EL (cell line): ENCODE data around the gene ZNF525.
"Not testable (repeated sequence)": the region's sequence is repeated elsewhere in the genome, so short reads cannot be mapped to it uniquely, and the experiment has no call there.

Source experiments
- DNase-seq: peaks from one replicate; pipeline ENCODE4 v3.0.0-alpha.2; 2016

The ZNF525 gene

DNA sequence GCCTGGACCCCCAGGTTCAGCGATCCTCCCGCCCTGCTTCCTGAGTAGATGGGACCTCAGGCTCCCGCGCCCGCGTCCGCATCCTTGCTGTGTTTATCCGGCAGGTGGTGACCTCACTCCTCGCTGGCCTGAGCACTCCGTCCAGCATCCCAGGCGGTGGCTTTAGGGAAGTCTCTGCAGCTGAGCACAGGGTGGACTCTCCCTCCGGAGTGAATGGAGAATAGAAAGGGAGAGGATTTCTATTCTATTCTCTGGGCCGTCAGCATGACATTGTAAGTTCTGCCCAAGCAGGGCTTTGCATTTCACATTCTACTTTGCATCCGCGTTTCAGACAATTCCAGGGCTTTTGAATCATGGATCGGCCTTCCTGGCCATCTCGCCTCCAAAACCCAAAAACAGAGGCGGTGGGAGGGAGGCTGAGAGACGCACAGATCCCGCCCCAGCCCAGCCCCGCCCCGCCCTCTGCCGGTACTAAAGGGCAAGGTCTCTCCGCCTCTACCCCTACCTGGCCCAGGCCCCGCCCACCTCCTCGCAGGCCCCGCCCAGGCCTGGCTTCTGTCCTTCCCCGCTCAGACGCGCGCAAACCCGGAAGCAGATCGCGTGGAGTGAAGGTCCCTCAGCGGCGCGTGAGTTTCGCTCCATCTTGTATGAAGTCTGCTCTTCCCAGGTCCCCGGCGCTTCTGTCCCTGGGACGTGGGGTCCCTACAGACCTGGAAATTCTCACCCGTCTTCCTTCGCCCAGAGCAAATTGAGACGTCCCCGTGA lies at the start of gene ZNF525:
Gene ZNF525 (plus strand): TSS at position 572 of the 765 bp plus-strand sequence. CDS start 6,577 bp downstream, outside the sequence.
- peak; percentile 86 for DNase-seq

DNA sequence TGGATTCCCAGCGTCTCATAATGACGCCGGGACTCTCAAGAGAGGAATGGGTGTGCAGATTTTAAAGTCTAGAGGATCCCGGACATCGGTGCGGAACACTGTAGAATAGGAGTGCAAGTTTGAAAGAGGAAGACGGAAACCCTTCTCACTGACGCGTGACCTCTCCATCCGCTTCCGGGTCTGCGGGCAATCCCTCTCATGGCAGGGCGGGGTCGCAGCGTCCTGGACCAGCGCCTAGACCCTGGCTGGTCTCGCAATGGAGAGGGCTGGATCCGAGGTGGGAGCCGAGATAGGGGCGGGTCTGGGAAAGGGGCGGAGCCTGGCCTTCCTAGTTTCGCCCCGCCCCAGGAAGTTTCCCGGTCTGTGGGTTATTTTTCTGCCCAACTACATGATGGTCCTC lies 36.5 kb upstream of the ZNF525 start:
- no peak for DNase-seq

DNA sequence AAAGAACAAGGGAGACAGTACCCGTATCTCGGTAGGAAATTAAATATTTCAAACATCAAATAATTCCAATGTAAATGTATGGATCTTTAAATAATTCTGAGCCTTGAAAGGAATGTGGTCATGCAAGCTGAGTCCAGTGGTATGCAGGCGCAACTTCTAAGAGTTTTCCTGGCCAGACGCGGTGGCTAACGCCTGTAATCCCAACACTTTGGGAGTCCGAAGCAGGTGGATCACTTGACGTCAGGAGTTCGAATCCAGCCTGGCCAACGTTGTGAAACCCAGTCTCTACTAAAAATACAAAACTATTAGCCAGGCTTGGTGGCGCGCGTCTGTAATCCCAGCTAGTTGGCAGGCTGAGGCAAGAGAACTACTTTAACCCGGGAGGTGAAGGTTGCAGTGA lies 33.0 kb upstream of the ZNF525 start:
- DNase-seq = no peak

DNA sequence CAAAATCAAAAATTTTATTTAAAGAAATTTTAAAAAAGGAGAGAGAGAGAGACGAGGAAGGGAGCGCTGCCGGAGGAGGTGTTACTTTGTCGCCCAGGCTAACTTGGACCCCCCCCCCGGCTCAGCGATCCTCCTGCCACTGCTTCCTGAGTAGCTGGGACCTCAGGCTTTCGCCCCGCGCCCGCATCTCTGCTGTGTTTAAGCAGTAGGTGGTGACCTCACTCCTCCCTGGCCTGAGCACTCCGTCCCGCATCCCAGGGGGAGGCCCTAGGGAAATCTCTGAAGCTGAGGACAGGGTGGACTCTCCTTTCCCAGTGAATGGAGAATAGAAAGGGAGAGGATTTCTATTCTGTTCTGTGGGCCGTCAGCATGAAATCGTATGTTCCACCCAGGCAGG lies 32.4 kb upstream of the ZNF525 start:
- no peak for DNase-seq

DNA sequence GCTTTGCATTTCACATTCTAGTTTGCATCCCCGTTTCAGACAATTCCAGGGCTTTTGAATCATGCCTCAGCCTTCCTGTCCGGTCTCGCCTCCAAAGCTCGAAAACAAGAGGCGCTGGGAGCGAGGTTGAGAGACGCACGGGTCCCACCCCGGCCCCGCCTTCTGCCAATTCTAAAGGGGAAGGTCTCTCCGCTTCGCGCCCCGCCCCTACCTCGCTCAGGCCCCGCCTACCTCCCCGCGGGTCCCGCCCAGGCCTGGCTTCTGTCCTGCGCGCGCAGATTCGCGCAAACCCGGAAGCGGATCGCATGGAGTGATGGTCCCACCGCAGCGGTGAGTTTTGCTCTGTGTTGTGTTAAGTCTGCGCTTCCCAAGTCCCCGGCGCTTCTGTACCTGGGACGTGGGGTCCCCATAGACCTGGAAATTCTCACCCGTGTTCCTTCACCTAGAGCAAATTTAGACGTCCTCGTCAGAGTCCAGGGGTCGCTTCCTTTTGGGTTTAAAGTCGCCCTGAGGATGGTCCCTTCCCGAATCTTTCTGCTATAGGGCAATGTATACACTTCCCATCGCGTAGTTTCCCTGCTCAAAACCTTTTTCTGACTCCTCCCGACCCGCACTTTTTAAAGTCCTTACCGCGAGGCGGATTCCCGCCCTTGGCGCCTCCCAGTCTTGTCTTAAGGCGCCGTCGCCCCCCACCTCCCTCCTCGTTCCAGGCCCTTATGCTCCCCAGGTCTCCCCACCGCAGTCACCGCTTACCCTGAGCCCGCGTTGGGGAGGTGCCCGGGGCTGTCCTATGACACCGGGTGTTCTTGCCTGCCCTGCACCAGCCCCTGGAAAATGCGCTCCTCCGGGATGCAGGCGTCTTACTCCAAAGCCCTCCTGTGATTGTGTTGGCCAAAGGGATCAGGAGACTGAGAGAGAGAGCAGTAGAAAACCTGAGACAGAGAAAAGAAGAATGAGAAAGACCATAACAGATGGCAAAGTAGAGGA lies 31.7 kb upstream of the ZNF525 start, which contains the start of gene ZNF845:
Gene ZNF845 (plus strand): TSS at position 287 of the 987 bp plus-strand sequence. CDS start 7,559 bp downstream, outside the sequence.
- DNase-seq = peak; percentile 95

DNA sequence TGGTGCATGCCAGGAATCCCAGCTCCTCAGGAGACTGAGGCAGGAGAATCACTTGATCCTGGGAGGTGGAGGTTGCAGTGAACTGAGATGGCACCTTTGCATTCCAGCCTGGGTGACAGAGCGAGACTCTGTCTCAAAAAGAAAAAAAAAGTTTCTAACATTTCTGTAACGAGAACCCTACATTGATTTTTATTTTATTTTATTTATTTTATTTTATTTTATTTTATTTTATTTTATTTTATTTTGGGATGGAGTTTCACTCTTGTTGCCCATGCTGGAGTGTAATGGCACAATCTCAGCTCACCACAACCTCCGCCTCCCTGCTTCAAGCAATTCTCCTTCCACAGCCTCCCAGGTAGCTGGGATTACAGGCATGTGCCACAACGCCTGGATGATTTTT lies 21.1 kb upstream of the ZNF525 start:
- DNase-seq = not testable (repeated sequence)

DNA sequence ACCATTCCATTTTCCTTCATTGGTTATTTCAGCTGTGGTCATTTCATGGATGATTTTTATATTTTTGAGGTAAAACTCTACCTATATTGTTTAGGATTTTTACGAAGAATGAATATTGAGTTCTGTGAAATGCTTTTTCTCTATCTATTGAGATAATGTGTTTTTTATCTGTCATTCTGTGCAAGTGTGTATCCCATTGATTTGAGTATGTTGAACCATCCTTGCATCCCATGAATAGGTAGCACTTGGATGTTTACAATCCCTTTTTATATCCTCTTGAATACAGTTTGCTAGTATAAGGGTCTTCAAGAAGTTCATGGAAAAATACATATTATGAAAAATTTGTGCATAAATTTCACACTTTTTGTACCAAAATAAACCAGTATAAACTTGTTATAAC lies 9.8 kb upstream of the ZNF525 start:
- DNase-seq = no peak

DNA sequence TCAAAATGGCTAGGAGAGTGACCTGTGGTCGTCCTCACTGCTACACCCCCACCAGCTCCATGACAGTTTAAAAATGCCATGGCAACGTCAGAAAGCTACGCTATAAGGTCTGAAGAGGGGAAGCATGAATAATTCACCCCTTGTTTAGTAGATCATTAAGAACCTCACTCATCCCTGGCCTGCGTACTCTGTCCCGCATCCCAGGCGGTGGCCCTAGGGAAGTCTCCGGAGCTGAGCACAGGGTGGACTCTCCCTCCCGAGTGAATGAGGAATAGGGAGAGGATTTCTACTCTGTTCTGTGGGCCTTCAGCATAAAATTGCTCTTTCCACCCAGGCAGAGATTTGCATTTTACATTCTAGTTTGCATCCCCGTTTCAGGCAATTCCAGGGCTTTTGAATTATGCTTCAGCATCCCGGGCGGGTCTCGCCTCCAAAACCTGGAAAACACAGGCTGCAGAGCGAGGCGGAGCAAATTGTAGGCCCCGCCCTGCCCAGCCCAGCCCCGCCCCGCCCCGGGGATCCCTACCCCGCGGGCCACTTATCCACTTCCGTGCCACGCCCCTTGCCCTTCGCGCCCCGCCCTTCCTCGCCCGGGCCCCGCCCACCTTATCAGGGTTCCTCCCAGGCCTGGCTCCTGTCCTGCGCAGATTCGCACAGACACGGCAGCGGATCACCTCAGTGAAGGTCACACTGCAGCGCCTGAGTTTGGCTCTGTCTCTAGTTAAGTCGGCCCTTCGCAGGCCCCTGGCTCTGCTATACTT lies 7.5 kb upstream of the ZNF525 start:
- DNase-seq = no peak

DNA sequence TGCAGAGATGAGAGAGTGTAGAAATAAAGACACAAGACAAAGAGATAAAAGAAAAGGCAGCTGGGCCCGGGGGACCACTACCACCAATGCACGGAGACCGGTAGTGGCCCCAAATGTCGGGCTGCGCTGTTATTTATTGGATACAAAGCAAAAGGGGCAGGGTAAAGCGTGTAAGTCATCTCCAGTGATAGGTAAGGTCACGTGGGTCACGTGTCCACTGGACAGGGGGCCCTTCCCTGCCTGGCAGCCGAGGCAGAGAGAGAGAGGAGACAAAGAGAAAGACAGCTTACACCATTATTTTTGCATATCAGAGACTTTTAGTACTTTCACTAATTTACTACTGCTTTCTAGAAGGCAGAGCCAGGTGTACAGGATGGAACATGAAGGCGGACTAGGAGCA lies 5.4 kb upstream of the ZNF525 start:
- not testable (repeated sequence) for DNase-seq

DNA sequence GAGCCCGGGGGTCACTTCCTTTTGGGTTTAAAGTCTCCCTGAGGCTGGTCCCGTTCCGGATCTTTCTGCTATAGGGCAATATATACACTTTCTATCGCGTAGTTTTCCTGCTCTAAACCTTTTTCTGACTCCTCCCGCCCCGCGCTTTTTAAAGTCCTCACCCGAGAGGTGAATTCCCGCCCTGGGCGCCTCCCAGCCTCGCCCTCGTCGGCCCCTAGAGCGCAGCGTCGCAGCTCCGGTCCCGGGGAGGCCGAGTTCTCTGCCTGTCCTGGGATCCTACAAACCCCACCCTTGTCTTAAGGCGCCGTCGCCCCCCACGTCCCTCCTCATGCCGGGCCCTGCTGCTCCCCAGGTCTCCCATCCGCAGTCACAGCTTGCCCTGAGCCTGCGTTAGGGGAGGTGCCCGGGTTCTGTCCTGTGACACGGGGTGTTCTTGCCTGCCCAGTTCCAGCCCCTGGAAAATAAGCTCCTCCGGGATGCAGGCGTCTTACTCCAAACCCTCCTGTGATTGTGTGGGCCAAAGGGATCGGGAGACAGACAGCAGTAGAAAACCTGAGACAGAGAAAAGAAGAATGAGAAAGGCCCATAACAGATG lies 491 bp downstream of the ZNF525 start:
- no peak for DNase-seq

DNA sequence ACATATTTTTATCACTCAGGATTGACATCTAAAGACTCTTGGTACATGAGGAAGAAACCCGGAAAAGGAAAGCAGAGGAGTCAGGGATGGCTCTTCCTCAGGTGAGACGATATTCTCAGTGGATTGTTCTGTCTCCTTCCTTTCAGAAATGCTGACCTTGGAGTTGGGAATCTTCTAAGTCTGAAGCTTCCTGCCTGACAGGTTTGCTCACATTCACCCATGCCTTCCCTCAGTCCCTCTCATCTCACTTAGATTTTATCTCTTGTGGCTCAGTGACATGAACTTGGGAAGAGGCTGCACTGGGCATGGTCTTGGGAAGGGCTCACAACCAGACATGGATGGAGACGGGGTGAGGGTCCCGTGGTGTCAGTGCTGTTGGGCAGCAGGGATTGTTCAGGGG lies 6.7 kb downstream of the ZNF525 start:
- DNase-seq = no peak

DNA sequence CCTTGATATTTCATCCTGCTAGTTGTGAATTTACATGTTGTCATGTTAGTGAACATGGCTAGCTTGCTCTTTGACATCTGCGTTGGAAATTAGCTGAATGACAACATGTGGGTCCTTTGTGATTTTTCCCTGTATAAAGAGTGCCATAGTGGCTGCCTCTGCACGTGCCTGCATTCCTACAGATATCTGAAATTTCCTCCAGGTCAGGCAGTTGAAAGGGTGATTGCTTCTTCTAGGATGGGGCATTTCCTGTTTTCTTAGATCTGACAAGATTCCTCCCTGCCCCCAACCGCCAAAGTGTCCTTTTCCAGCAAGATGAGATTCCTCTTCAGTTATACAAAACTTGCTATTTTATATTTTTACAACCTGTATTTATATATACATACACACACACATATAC lies 8.8 kb downstream of the ZNF525 start:
- no peak for DNase-seq

DNA sequence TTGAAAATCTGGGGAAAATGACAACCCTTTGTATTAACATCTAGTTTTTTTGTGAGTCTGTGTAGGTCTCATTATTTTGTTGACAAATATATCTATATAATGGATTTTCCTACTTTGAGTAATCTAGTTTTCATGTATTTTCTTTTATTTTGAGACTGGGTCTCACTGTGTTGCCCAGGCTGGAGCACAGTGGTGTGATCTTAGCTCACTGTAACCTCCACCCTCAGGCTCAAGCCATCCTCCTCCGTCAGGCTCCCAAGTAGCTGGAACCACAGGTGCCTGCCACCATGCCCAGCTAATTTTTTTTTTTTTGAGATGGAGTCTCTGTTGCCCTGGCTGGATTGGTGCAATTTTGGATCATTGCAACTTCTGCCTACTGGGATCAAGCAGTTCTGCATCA lies 9.2 kb downstream of the ZNF525 start:
- DNase-seq = no peak

DNA sequence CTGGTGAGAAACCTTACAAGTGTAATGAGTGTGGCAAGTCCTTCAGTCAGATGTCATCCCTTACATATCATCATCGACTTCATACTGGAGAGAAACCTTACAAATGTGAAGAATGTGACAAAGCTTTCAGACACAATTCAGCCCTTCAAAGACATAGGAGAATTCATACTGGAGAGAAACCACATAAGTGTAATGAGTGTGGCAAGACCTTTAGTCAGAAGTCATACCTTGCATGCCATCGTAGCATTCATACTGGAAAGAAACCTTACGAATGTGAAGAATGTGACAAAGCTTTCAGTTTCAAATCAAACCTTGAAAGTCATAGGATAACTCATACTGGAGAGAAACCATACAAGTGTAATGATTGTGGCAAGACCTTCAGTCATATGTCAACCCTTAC lies 15.9 kb downstream of the ZNF525 start:
- no peak for DNase-seq

DNA sequence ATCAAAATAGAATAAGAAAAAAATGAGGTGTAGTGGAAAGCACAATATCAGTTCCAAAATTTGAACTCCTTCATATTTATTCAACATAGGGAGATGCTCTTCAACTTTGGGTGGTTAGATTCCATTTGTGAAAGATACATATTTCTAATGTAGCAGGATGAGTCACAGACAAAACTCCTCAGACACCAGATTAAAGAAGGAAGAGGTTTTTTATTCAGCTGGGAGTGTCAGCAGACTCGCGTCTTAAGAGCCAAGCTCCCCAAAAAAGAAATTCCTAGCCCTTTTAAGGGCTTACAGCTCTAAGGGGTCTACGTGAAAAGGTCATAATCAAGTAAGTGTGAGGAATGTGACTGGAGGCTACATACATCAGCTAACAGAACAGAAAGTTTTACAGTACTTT lies 22.7 kb downstream of the ZNF525 start:
- peak; percentile 22 for DNase-seq

DNA sequence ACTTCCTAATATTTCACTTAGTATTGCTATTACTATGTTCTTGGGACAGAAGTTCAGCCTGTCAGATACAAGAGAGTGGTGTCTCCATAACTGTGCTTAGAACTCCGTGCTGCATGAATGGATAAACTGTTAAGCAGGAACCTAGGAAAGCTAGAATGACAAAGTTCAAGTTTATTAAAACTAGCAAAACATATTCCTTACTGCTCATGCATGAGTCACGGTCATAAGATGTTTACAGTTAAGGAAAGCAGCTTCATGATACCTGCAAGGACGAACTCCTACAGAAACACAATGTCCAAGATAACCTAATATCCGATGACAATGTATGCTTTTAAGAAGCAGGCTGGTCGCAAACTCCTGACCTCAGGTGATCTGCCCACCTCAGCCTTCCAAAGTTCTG lies 23.4 kb downstream of the ZNF525 start:
- DNase-seq = no peak

DNA sequence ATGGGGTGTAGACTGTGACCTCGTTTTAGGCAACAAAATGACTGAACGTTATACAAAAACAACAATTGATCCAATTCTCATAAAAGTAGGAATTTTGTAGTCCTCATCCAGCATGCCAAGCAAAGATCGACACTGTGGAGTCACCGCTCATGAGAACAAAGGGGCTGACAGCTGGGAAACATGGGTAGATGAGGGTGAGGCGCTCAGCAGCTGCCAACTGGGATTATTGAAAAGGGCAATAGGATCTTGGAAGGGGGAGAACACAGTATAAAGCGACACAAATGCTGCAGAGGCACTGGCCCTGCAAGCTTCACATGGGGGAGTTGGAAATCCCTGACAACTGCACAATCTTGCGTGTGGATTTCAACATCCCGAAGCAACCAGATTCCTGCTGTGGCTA lies 24.1 kb downstream of the ZNF525 start:
- no peak for DNase-seq

DNA sequence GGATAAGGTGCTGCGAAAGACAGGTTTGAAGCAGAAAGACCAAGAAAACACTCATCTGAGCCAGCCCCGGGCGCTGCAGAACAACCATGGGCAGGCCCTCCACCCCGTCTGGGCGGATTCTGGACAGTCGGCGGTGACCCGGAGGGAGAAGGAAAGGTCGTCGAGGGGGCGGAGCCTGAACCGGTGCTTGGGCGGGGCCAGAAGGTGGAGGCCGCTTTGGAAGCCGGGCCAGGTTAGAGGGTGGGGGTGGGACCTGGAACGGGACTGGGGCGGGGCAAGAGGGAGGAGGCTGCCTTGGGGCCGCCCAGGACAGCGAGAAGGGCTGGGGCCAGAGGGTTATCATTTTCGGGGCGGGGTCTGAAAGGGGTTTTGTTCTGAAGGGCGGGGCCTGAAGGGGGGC lies 24.5 kb downstream of the ZNF525 start:
- no peak for DNase-seq

DNA sequence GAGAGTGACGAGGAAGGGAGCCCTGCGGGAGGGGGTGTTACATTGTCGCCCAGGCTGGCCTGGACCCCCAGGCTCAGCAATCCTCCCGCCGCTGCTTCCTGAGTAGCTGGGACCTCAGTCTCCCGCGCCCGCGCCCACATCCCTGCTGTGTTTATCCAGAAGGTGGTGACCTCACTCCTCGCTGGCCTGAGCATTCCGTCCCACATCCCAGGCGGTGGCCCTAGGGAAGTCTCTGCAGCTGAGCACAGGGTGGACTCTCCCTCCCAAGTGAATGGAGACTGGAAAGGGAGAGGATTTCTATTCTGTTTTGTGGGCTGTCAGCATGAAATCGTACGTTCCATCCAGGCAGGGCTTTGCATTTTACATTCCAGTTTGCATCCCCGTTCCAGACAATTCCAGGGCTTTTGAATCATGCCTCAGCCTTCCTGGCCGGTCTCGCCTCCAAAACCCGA lies 29.0 kb downstream of the ZNF525 start:
- peak; percentile 84 for DNase-seq

DNA sequence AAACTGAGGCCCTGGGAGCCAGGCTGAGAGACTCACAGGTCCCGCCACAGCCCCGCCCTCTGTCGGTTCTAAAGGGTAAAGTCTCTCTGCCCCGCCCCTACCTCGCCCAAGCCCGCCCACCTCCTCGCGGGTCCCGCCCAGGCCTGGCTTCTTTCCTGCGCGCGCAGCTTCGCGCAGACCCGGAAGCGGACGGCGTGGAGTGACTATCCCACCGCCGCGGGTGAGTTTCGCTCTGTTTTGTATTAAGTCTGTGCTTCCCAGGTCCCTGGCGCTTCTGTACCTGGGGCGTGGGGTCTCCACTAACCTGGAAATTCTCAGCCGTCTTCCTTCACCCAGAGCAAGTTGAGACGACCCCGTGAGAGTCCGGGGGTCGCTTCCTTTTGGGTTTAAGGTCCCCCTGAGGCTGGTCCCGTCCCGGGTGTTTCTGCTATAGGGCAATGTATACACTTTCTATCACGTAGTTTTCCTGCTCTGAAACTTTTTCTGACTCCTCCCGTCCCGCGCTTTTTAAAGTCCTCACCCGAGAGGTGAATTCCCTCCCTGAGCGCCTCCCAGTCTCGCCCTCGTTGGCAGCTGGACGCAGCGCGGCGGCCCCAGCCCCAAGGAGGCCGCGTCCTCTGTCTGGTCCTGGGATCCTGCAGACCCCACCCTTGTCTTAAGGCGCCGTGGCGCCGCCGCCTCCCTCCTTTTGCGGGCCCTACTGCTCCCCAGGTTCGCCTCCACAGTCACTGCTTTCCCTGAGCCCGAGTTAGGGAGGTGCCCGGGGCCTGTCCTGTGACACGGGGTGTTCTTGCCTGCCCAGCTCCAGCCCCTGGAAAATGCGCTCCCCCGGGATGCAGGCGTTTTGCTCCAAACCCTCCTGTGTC lies 29.7 kb downstream of the ZNF525 start, which contains the start of gene ZNF765:
Gene ZNF765 (plus strand): TSS at position 176 of the 866 bp plus-strand sequence. CDS start 2,867 bp downstream, outside the sequence.
- DNase-seq = peak; percentile 93

DNA sequence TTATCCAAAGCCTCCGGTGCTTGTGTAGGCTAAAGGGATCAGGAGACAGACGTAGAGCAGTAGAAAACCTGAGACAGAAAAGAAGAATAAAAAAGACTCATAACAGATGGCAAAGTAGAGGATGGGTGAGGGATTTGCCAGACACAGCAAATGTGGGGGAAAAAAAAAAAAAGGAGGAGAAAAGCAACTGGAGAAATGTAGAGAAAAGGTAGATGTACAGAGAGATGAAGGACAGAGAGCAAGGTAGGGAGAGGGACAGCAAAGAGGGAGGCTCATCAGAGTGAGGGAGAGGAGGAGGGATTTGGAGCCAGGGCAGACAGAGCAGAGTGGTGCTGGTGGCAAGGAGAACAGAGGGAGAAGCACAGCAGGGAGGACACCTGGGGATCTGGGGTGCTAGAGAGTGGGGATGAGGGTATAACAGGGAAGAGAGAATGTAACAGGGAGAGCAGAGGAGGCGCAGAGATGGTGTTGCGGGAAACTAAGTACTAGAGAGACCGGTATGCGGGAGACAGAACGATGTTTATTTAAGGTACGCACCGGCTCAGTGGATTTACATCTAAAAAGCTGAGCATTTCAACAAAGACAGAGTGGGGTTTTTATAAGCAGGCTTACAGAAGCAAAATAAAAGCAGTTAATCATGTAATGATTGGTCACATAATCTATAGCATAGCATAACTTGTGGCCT lies 30.5 kb downstream of the ZNF525 start:
- not testable (repeated sequence) for DNase-seq
